ENCODE results near the gene SERPINA12. TPM values are rescaled to one million over a fixed set of nuclear protein-coding genes. Genes with fewer than 3 reads are reported as not detected.

The SERPINA12 gene
- total and polyA plus RNA-seq, 10 of the 15 experiments (the other 5 are each of a cell fraction or from before 2014, with no cell fraction given): not detected

DNA sequence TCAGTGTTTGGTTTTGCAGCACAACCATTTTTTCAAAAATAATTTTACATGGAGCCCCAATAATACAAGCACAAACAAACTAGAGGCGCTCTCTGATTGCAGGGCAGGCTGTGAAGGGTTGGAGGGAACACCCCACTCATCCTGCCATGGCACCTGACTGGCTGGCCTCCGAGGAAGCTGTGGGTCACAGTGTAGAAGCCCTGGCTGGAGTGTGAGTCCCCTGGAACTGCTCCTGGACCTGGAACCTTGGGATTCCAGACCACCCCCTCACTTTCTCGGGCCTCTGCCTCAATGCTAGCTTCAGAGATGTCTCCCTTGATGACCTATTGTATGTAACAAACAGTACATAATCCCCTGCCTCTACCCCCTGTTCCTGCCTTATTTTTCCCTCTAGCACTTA is 14.8 kb upstream of the SERPINA12 start:
- intact Hi-C loops (cut with micrococcal nuclease; ENCODE audit: unreplicated experiment) (no loop called here), in situ Hi-C loops (cut with MboI) (no loop called here)
- Histone ChIP-seq H3K36me3 (ENCODE audit: control insufficient read depth in 2 of 2, insufficient read depth in 2 of 2, low read length in 1 of 2) (no peaks in the 10 kb centered on the region), H3K27ac (ENCODE audit: control insufficient read depth, insufficient read depth) (no peak overlapping the region), H4K20me1 (ENCODE audit: control insufficient read depth, insufficient read depth) (no peaks in the 10 kb centered on the region), H3K4me1 (ENCODE audit: control insufficient read depth, insufficient read depth, low read length) (no peaks in the 10 kb centered on the region), H2AFZ (ENCODE audit: control insufficient read depth, low read depth, low read length) (no peak overlapping the region), H3K27me3 (replicated peaks in 1 of 2; ENCODE audit: control insufficient read depth in 2 of 2, insufficient read depth in 2 of 2, low read length in 1 of 2) (no peaks in the 10 kb centered on the region; a peak in 2 of 4 replicates), H3K4me3 (no peak overlapping the region), H3K79me2 (ENCODE audit: control insufficient read depth, insufficient read depth, low read length) (no peaks in the 10 kb centered on the region), H3K4me2 (ENCODE audit: control insufficient read depth, insufficient read depth) (no peak overlapping the region), H3K9me3 (replicated peaks; ENCODE audit: control insufficient read depth, insufficient read depth, low read length) (no peaks in the 10 kb centered on the region; the same call in 2 of the 3 replicates), H3K9ac (ENCODE audit: control insufficient read depth, insufficient read depth, low read length) (no peak overlapping the region)
- SMC1A ChIA-PET (ENCODE audit: uncharacterized antibody, unreplicated experiment): no interaction called here
- FAIRE-seq (no peak), DNase-seq (ENCODE audit: low read depth, low spot score) (no peak), ATAC-seq (no peak)
- POLR2A ChIA-PET: no interaction called here
- TF ChIP-seq RAD51 (IDR thresholded peaks at IDR 0.05) (no peak), EP300 (IDR thresholded peaks at IDR 0.05; ENCODE audit: borderline replicate concordance in 1 of 2, control insufficient read depth in 1 of 2, low read depth in 2 of 2, low read length in 2 of 2) (no peak), NBN (IDR thresholded peaks at IDR 0.05) (no peak), ZNF217 (IDR thresholded peaks at IDR 0.05) (no peak), TAF1 (IDR thresholded peaks at IDR 0.05; ENCODE audit: borderline replicate concordance, low read depth, low read length) (no peak), LARP7 (IDR thresholded peaks at IDR 0.05) (no peak), SMC3 (IDR thresholded peaks at IDR 0.05; ENCODE audit: borderline replicate concordance, low read length) (no peak), RFX5 (IDR thresholded peaks at IDR 0.05; ENCODE audit: low read depth, low read length) (no peak), IRF5 (IDR thresholded peaks at IDR 0.05; ENCODE audit: borderline replicate concordance) (no peak), SP1 (IDR thresholded peaks at IDR 0.05; ENCODE audit: low read depth, low read length) (no peak), NFYA (IDR thresholded peaks at IDR 0.05; ENCODE audit: borderline replicate concordance, low read depth, low read length) (no peak), POU2F2 (IDR thresholded peaks at IDR 0.05; ENCODE audit: borderline replicate concordance, low read depth, low read length) (no peak), IKZF2 (IDR thresholded peaks at IDR 0.05) (no peak), MXI1 (IDR thresholded peaks at IDR 0.05; ENCODE audit: low read depth, low read length) (no peak), BCL11A (IDR thresholded peaks at IDR 0.05; ENCODE audit: low read depth, low read length) (no peak), SREBF2 (IDR thresholded peaks at IDR 0.05; ENCODE audit: low read length) (no peak), PAX5 (IDR thresholded peaks at IDR 0.05; ENCODE audit: borderline replicate concordance, low read depth, low read length) (no peak)
- RAD21 ChIA-PET (ENCODE audit: unreplicated experiment): no interaction called here
- WGBS (ENCODE audit: insufficient coverage, insufficient replicate concordance, low lambda C conversion rate, missing lambda C conversion rate): 23% methylated on average over 3 of the region's 3 CpGs
- CTCF ChIA-PET: no interaction called here
- no TSS peak for BruUV-seq (replicated peaks)

Data from GM12878 (cell line).